GM21381 (cell line): ENCODE data around the gene RAD51AP2.

Source experiments
- ATAC-seq: cut with Tn5 transposase; IDR thresholded peaks from one replicate; pipeline ENCODE4 v1.9.1; 2021; ENCODE audit warnings: mild to moderate bottlenecking, moderate library complexity; ENCODE audit not compliant: unreplicated experiment

RAD51AP2 gene

GRCh38 chr2:17471979-17472378 is 46.3 kb downstream of the RAD51AP2 start:
- no peak for ATAC-seq

DNA sequence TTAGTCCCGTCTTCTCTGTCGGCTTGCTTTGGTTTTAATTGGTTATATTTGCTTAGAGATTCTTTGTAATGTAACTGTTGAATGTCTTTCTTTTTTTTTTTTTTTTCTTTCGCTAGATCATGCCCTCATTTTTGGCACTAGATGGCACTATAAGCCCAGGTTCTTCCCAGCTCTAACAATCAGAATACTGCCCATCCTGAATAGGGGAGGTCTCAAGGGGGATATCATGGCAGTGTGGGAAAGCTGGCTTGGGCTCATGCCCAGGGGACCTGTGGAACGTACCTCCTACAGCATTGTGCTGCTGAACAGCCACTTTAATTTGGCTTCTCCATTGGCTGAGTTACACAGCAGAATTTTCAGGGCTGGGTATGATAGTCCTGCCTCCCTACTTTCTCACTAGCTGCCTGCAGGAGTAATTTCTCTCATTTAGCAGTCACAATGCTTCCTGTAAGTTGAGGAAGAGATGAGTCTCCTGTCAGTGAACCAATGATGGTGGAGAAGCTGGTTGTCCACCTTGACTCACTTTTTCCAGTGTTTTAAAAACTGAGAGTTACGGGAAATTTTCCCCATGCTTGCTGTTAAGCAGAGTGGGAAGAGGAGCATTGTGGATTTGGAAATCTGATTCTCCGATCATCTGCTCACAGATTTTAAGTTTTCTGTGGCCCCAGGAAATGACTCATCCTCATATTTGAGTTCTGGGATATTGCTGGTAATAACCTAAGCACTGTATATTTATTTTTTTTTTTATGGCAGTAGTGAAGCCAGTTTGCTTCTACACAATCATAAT is 47.2 kb downstream of the RAD51AP2 start:
- no peak for ATAC-seq

- ATAC-seq: no peak
Observed at GRCh38 chr2:17461087-17461475, 57.2 kb downstream of the RAD51AP2 start.
